Right ventricle myocardium inferior (tissue), 1 donor: ENCODE measurements around the gene ARHGAP15. TPM values are rescaled to one million over a fixed set of nuclear protein-coding genes. Genes with fewer than 3 reads are reported as not detected.

Source experiments
- ATAC-seq: fragments of 200-7000 bp; cut with Tn5 transposase; one replicate; pipeline ENCODE4 v1.9.1; 2020; ENCODE audit warnings: mild to moderate bottlenecking, moderate library complexity
- DNase-seq: peaks from one replicate; pipeline ENCODE4 v3.0.0; 2021; ENCODE audit errors: missing footprints
- intact Hi-C: fragments of 100-400 bp; cut with DNase I; formaldehyde crosslinking; loops from one replicate; pipeline ENCODE4 v1.11.0; 2022
- total RNA-seq: library from RNA; stranded (reverse); fragmentation: NEBNext Ultra II Directional; extraction: Animal tissue kit (Norgen Biotek cat#: 25700); gene quantifications from one replicate; pipeline ENCODE4 v1.2.1, GENCODE V29; 2021
- donor health status: DM: no; HTN: yes; CAD: no; lungs with severe emphysema.

Gene ARHGAP15
- total RNA-seq, 1 donor from 2014 or later = 4.2 TPM

DNA sequence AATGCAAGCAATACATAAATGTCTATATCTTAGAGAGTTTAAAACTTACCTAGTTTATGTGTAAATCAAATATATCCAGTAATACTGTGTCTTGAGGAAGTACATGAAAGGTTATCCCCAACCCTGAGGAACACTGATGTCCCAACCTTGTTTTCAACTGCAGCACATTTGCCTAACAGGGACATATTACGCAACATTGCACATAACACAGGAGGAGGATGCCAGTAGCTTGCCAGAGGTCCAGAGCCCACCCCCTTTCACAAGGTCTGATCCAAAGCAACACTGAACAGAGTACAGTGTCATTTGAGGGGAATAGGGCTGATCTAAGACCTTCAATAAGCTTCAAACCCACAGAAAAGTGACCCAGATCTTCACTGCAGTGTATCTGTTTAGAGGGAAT, 678.5 kb downstream of the ARHGAP15 start:
- intact Hi-C loops = no loop called here
- ATAC-seq = peak; percentile 92
- no peak for DNase-seq

DNA sequence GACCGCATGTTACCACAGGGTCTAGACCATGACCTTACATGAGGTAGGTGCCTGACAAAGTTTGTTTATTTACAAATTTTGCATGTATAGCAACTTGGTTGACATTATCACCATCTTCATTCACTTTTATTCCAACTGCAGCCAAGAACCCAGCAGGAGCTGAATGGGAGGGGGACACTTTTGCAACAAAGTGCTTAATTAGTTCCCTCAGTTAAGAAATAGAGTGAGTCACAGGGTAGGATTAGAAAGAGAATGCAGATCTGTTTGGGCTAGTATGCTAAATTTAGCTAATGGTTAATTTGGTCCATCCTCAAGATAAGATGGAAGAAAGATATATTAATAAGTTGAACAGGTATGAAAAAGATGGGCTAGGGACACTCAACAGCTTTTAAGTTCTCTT, 678.9 kb downstream of the ARHGAP15 start:
- intact Hi-C loops = no loop called here
- DNase-seq (no peak), ATAC-seq (peak; percentile 22)

DNA sequence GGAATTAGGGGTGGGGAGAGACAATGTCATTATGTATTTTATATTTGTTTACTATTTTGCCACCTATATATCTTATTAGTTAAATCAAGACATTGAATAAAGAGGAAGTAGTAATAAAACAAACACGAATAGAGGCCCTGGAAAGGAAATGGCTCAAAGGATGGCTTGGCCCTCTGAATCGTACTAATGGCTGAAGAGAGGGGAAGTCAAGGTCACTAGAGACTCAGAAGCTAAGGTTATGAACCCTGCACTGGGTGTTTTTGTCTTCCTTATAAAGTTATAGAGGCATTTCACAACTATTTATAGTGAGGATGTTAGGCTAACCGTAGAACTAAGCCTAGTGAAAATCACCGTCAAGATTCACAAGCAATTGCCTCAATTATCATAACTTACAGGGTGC, 685.9 kb downstream of the ARHGAP15 start:
- intact Hi-C loops = no loop called here
- no peak for DNase-seq
- ATAC-seq = no peak

DNA sequence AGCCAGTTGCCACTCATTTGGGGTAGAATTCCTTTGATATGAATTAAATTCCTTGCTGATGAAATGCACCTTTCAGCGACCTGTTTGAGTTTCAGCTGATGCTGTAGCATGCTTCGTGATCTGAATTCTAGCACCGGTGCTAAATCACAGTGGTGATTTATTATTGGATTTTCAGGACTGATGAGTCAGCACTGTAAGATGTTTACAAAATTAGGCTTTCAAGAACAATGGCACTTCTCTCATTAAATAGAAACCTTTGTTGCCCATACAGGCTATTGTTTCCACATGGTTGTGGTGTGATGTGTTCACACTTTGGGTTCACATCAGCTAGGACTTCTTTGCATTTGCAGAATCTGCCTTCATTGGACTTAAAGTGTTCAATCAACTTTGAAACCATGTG, 687.7 kb downstream of the ARHGAP15 start:
- no peak for ATAC-seq
- intact Hi-C loops = no loop called here
- DNase-seq = no peak
